ENCODE results near the gene VSIG10L2.
"Not testable (repeated sequence)": the region's sequence is repeated elsewhere in the genome, so short reads cannot be mapped to it uniquely, and the experiment has no call there.

Gene VSIG10L2

GRCh38 chr11:125945797-125946520 lies at the start of gene VSIG10L2:
TSS of gene VSIG10L2 (plus strand) at chr11:125946044. CDS start at chr11:125946056, 12 bp downstream.
- no peak for DNase-seq (ENCODE audit: low read depth)

- DNase-seq (ENCODE audit: low read depth), result no peak
These were observed 44.0 kb upstream of the VSIG10L2 start for GRCh38 chr11:125901872-125902271.

- DNase-seq (ENCODE audit: low read depth), result no peak
These were observed 43.4 kb upstream of the VSIG10L2 start for GRCh38 chr11:125902277-125902926.

- peak; percentile 85 for DNase-seq (ENCODE audit: low read depth)
These were observed 42.7 kb upstream of the VSIG10L2 start, which contains the start of gene PUS3 for GRCh38 chr11:125902927-125903710. TSS of gene PUS3 (minus strand) at chr11:125903206. CDS start at chr11:125896284, 6,922 bp downstream.

GRCh38 chr11:125903711-125904659 lies 41.9 kb upstream of the VSIG10L2 start, which contains the start of gene DDX25:
TSS of gene DDX25 (plus strand) at chr11:125904508. CDS start at chr11:125904518, 10 bp downstream.
- no peak for DNase-seq (ENCODE audit: low read depth)

- DNase-seq (ENCODE audit: low read depth), result no peak
These were observed 41.2 kb upstream of the VSIG10L2 start for GRCh38 chr11:125904678-125905077.

GRCh38 chr11:125910226-125910849 lies 35.5 kb upstream of the VSIG10L2 start:
- no peak for DNase-seq (ENCODE audit: low read depth)

GRCh38 chr11:125914601-125915000 lies 31.2 kb upstream of the VSIG10L2 start:
- DNase-seq (ENCODE audit: low read depth), result not testable (repeated sequence)

GRCh38 chr11:125916683-125917347 lies 29.0 kb upstream of the VSIG10L2 start:
- DNase-seq (ENCODE audit: low read depth), result no peak

- no peak for DNase-seq (ENCODE audit: low read depth)
These were observed 27.6 kb upstream of the VSIG10L2 start for GRCh38 chr11:125918140-125918840.

- no peak for DNase-seq (ENCODE audit: low read depth)
These were observed 24.8 kb upstream of the VSIG10L2 start for GRCh38 chr11:125921042-125921441.

- DNase-seq (ENCODE audit: low read depth), result no peak
These were observed 23.7 kb upstream of the VSIG10L2 start for GRCh38 chr11:125922156-125922555.

GRCh38 chr11:125923012-125923579 lies 22.7 kb upstream of the VSIG10L2 start:
- peak; percentile 70 for DNase-seq (ENCODE audit: low read depth)

GRCh38 chr11:125923633-125924032 lies 22.2 kb upstream of the VSIG10L2 start:
- DNase-seq (ENCODE audit: low read depth), result no peak

GRCh38 chr11:125924384-125925007 lies 21.3 kb upstream of the VSIG10L2 start:
- DNase-seq (ENCODE audit: low read depth), result no peak

GRCh38 chr11:125925247-125925740 lies 20.6 kb upstream of the VSIG10L2 start:
- DNase-seq (ENCODE audit: low read depth), result no peak

- no peak for DNase-seq (ENCODE audit: low read depth)
These were observed 20.0 kb upstream of the VSIG10L2 start for GRCh38 chr11:125925804-125926203.

GRCh38 chr11:125926682-125927081 lies 19.2 kb upstream of the VSIG10L2 start:
- no peak for DNase-seq (ENCODE audit: low read depth)

All from iris pigment epithelial cell (primary cell).